Astrocyte (in vitro differentiated cells and primary cell): ENCODE results near the gene PAFAH2.

ENCODE experiments used
- EZH2 ChIP-seq: IDR thresholded peaks from 2 replicates; pipeline ENCODE4 v1.6.1; 2012; ENCODE audit warnings: mild to moderate bottlenecking, low read length, inconsistent platforms; ENCODE audit not compliant: insufficient read depth
- TF ChIP-seq, protein P1 (sequence below): IDR thresholded peaks from 2 replicates; pipeline ENCODE4 v1.5.1; 2011; ENCODE audit warnings: low read depth, mild to moderate bottlenecking, inconsistent platforms, low read length, moderate library complexity; ENCODE audit not compliant: insufficient read depth

DNA sequence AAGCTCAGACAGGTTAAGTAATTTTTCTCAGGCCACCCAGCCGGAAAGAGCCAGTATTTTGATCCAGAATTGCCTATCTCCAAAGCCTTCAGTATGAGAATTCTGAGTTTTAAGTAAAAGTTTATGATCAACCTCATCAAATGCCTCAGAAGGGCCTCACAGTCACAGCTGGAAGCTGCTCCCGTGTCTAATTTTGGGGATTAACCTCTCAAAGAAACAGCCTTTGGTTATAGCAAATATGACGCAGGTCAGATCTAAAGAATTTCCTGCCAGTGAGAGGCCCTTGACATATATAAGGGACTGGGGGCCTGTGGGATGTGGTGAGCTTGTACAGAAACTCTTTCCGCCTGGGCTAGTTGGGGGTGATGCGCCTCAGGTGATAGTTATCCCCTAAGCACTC lies 26.0 kb upstream of the PAFAH2 start:
- TF ChIP-seq, protein P1, sequence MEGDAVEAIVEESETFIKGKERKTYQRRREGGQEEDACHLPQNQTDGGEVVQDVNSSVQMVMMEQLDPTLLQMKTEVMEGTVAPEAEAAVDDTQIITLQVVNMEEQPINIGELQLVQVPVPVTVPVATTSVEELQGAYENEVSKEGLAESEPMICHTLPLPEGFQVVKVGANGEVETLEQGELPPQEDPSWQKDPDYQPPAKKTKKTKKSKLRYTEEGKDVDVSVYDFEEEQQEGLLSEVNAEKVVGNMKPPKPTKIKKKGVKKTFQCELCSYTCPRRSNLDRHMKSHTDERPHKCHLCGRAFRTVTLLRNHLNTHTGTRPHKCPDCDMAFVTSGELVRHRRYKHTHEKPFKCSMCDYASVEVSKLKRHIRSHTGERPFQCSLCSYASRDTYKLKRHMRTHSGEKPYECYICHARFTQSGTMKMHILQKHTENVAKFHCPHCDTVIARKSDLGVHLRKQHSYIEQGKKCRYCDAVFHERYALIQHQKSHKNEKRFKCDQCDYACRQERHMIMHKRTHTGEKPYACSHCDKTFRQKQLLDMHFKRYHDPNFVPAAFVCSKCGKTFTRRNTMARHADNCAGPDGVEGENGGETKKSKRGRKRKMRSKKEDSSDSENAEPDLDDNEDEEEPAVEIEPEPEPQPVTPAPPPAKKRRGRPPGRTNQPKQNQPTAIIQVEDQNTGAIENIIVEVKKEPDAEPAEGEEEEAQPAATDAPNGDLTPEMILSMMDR: no peak
- no peak for TF ChIP-seq EZH2
